Epithelial cell of prostate (primary cell): ENCODE results near the gene SLC25A18.

Experiments
- DNase-seq: peaks from one replicate; pipeline ENCODE4 v3.0.0-alpha.2; 2011; ENCODE audit warnings: low read depth, low spot score
- H3K27ac ChIP-seq: fragments of 450-650 bp; 2 replicates; pipeline ENCODE4 v1.5.1; 2017; ENCODE audit warnings: mild to moderate bottlenecking

SLC25A18 gene

GRCh38 chr22:17566776-17567175, 3.5 kb downstream of the SLC25A18 start:
- no peak overlapping the region for H3K27ac ChIP-seq
- no peak for DNase-seq

DNA sequence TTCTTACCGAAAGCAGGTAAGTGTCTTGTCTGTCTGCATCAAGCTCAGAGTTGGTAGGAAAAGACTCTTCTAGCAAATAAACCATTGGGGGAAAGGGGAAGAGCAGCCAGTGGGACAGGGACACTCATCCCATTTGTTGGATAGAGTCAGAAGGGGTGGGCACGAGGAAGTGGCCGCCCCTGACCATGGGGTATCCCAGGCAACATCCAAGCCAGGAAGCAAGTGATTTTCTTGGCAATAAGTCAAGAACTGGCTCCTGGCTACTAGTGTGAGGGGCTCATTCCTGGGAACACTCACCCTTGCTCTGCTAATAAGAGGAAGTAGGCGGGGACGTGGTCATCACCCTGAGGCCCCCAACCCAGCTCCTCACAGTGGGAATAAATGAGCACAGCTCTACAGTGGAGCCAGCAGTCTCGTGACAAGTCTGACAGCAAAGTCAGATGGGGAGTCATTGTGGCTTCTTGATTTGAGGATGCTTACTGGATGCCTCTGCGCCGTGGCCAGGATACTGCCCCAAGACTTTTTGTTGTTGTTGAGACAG, 6.7 kb downstream of the SLC25A18 start:
- H3K27ac ChIP-seq, result no peak overlapping the region
- no peak for DNase-seq

DNA sequence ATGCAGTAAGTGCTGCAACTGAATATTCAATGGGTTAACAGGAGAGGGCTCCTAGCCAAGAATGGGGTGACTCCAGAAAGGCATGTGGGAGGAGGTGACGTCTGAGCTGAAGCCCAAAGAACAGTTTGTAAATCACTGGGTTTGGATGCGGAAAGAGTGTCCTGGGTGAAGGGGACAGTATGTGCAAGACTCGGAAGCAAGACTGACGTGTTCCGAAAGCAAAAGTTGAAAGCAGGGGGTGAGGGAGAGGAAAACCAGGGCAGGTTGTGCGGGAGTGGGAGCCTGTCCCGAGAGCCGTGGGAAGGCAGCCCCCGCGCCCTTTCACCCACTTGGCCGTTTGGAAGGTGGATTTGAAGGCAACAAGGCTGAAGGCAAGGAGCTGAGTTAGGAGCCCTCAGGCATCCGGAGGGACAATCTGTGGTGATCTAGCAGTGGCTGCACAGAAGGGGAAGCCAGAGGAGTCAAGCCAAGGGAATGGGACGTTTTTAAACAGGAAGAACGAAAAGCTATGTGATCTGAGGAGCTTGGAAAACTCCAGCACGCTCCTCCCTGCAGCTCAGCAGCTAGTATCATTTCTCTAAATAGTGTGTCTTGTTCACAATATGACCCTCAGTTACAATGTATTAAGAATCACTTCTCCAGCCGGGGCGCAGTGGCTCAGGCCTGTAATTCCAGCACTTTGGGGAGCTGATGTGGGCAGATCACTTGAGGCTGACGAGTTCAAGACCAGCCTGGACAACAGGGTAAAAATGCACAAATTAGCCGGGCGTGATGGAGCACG, 7.7 kb downstream of the SLC25A18 start:
- peak overlapping the region; percentile 51 for H3K27ac ChIP-seq

GRCh38 chr22:17575151-17575550, 11.9 kb downstream of the SLC25A18 start:
- no peak for DNase-seq
- H3K27ac ChIP-seq, result no peak overlapping the region

More for the DNA sequence above, 7.7 kb downstream of the SLC25A18 start:
- no peak for DNase-seq

DNA sequence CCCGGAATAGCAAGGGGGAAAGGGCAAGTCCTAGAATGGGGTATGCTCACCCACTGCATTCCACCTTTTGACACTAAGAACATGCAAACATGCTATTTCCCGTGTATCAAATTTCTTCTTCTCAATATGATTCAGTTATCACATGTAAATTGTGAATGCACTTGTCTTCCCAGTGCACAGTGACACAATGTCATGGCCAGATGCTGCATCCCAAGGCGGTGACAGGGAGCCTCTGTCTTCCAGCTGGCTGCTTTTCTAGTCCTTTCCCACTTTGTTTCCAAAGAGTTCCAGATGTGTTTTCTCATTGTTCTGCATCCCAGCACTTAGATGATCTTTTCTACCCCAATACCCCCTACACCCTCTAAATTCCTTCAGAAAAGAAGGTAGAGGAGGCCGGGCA, 12.4 kb downstream of the SLC25A18 start:
- H3K27ac ChIP-seq, result peak overlapping the region; percentile 79
- DNase-seq, result no peak

DNA sequence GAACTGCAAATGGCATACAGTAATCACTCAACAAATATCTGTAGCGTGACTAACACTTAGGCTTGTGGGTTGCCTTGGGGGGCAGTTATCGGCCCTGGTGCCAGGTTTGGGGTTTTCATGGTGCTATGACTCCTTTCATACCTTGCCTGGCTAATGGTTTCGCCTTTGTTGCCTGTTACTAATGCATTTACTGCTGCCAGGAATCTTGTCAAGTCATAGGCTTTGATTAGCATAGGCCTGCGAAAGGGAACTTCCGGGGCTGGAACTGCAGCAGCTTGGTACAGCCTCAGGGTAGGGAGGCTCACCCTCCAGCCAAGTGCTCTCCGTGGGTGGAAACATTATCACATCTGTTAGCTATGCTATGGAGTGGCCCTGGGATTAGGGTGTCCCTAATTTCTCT, 13.2 kb downstream of the SLC25A18 start:
- DNase-seq, result peak; percentile 99
- peak overlapping the region; percentile 79 for H3K27ac ChIP-seq

- H3K27ac ChIP-seq, result peak overlapping the region; percentile 2
- DNase-seq, result no peak
Observed at GRCh38 chr22:17578136-17578754, 14.9 kb downstream of the SLC25A18 start.

DNA sequence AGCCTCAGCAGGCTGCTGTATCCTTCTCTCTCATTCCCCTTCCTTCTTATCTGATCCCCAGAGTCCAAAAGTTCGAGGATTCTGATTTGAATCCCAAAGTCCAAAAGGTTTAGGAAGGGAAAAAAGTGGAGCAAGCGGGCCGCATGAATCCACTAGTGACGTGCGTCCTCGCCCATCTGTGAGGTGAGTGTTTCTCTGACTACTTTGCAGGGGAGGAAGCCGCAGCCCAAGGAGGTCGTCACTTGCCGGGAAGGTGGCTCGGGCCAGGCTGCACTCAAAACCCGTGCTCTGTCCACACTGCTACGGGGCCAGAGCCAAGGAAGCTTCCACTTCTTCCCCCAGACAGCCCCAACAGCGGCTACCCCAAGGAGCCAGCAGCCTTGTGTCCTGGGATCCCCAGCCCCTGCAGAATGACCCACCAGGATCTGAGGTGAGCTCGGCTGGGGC, 16.3 kb downstream of the SLC25A18 start:
- DNase-seq, result no peak
- no peak overlapping the region for H3K27ac ChIP-seq

- no peak overlapping the region for H3K27ac ChIP-seq
- no peak for DNase-seq
Observed at GRCh38 chr22:17580441-17581031, 17.2 kb downstream of the SLC25A18 start.

DNA sequence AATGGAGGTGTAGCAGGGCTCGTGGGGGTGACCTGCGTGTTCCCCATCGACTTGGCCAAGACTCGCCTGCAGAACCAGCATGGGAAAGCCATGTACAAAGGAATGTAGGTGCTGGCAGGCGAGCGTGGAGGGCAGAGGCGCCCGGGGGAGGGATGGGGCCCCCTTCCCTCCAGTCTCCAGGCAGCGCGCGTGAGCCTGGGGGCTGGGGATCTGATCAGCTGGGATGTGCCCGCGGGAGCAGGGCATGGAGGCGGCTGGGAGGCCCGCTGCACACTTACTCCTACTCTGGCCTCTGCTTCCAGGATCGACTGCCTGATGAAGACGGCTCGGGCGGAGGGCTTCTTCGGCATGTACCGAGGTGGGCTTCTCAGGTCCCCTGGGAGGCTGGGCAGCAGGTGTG, 17.8 kb downstream of the SLC25A18 start:
- H3K27ac ChIP-seq, result no peak overlapping the region
- DNase-seq, result no peak

DNA sequence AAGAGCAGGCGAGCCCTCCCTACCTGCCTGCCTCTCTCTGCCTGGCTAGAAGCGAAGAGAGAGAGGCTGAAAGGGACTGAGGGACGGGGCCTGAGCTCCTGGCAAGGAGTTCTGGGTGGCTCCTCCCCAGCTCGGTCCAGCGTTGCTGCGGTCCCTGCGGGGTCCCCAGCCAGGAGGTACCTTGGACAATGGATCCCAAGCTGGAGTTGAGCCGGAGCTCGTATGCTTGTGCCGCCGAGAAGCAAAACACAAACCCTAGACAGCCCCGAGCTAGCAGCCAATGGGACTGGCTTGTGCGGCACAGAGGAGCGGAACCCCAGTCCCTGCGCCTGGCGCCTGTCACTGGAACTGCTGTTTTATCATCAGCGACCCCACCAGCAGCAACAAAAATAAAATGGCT, 18.3 kb downstream of the SLC25A18 start:
- DNase-seq, result no peak
- no peak overlapping the region for H3K27ac ChIP-seq

GRCh38 chr22:17583151-17583550, 19.9 kb downstream of the SLC25A18 start:
- H3K27ac ChIP-seq, result no peak overlapping the region
- no peak for DNase-seq

DNA sequence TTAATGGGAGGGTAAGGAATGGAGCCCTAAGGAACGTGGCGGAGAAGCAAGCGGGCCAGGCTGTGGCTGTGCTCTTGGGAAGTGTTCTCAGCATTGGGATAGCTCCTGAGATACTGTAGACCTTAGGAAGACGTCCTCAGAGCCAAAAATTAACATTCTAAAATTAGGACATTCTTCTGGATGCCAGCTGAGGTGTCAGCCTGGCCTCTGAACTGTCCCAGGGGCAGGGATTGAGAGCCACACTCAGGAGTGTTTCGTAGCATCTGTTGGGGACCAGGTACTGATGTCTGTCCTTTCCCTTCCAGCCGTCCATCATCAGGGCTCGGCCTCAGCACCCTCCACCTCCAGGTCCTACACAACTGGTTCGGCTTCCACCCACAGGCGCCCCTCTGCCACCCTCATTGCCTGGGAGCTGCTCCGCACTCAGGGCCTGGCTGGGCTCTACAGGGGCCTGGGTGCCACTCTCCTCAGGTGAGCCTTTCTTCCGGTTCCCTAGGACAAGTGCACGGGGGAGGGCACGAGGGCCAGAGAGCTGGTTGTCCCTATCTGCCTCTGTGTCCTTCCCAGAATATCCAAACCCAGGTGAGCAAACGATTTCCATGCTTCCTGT, 23.6 kb downstream of the SLC25A18 start:
- no peak overlapping the region for H3K27ac ChIP-seq
- DNase-seq, result no peak

DNA sequence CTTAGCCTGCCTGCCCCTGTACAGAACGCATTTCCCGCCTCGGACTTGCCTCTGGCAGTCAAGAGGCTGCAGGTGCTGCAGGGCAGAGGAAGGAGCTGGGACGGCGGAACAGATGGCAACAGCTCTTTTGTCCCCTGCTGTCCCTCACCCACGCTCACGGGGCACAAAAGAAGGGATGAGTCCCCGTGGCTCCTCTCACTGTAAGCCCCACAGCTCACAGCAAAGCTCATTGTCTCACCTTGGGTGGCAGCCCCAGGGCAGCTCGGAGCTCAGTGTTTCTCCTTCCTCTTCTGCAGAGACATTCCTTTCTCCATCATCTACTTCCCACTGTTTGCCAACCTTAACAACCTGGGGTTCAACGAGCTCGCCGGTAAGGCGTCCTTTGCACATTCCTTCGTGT, 24.3 kb downstream of the SLC25A18 start:
- no peak overlapping the region for H3K27ac ChIP-seq
- no peak for DNase-seq

DNA sequence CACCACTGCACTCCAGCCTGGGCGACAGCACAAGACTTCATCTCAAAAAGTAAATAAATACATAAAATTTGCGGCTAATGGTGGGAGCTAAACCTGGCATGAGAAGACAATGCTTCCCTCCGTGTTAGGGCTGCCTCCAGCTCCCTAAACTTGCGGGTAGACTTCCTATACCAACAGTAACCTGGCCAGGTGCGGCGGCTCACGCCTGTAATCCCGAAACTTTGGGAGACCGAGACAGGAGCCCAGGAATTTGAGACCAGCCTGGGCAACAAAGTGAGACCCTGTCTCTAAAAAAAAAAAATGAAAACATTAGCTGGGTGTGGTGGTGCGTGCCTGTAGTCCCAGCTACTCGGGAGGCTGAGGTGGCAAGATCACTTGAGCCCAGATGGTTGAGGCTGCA, 25.3 kb downstream of the SLC25A18 start:
- H3K27ac ChIP-seq, result no peak overlapping the region
- no peak for DNase-seq

- DNase-seq, result no peak
- H3K27ac ChIP-seq, result no peak overlapping the region
Observed at GRCh38 chr22:17589810-17590375, 26.6 kb downstream of the SLC25A18 start.

DNA sequence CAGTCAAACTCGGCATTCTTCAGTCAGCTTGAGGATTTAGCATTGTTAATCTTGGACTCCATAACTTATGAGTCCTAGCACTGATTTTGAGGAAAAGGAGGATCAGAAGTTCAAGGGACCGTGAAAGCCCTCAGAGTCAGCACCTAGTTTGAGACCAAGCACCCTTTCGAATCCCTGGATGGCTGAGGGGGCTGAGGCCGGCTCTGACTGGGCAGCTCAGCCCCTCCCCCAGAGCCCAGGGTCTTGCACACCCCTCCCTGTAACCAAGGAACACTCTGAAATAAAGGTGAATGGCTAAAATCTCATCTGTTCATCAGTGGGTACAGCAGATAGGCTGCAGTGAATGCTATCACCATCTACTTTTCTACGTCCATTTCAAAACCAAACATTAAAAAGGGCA, 27.3 kb downstream of the SLC25A18 start:
- no peak overlapping the region for H3K27ac ChIP-seq
- no peak for DNase-seq

GRCh38 chr22:17592201-17592600, 28.9 kb downstream of the SLC25A18 start:
- no peak overlapping the region for H3K27ac ChIP-seq
- no peak for DNase-seq

DNA sequence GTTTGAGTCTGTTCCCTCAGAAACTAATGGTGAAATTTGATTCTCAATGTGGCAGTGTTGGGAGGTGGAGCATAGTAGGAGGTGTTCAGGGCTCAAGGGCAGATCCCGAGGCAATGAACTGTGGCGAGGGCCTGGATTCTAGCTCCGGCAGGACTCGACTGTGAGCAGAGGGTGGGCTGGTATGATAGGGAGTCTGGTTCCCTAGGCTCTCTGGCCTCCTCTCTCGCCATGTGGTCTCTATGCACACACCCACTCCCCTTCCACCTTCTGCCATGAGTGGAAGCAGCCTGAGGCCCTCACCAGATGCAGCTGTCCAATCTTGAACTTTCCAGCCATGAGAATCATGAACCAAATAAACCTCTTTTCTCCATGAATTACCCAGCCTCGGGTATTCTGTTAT, 32.9 kb downstream of the SLC25A18 start:
- no peak for DNase-seq
- H3K27ac ChIP-seq, result no peak overlapping the region

DNA sequence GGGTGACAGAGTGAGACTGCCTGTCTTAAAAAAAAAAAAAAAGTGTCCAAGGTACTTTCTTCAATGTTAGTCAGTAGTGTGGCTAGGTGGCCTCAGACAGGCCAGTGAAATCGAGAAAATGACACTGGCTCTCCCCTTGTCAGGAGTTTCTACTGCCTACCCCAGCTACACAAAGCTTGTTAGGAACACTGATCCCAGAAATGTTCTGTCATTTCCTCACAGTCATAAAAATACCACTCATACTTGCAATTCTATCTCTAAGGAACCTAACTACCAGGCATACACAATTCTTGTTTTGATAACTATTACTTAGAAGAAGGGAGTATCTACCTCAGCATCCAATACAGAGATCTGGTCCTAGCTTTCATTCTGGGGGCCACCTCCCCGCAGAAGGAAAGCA, 33.9 kb downstream of the SLC25A18 start:
- no peak for DNase-seq
- H3K27ac ChIP-seq, result no peak overlapping the region

DNA sequence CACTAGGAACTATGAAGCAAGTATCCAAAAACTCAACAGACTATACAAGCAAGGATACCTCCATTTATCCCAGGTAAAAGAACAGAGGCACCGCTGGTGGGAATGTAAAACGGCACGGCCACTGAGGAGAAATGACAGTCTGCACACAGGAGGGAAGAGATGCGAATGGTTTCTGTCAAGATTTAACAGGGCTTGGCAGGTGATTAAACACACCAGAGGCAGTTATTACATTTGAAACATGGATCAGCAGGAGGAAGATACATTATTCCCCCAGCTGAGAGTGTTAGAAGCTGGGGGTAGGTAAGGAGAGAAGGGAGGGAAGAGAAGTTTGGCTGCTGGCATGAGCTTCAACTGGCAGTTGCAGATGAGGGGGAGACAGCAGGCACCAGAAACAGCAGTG, 35.0 kb downstream of the SLC25A18 start:
- no peak overlapping the region for H3K27ac ChIP-seq
- DNase-seq, result no peak
